DND-41 (cell line): Measurements from ENCODE around the gene TBC1D19.

ENCODE experiments used
- CTCF ChIP-seq: IDR thresholded peaks from 2 replicates; pipeline ENCODE4 v1.5.1; 2012; ENCODE audit warnings: borderline replicate concordance, low read length, moderate library complexity, mild to moderate bottlenecking; ENCODE audit not compliant: poor library complexity, severe bottlenecking; ENCODE audit errors: extremely low read depth
- EZH2 ChIP-seq: IDR thresholded peaks from 3 replicates; pipeline ENCODE4 v1.6.1; 2012; ENCODE audit warnings: borderline replicate concordance, low read depth, mild to moderate bottlenecking, moderate library complexity, low read length, inconsistent platforms; ENCODE audit not compliant: severe bottlenecking

- TF ChIP-seq CTCF (no peak), EZH2 (no peak)
These were observed 169.3 kb downstream of the TBC1D19 start for GRCh38 chr4:26753187-26753586.
